ENCODE measurements around the gene CLCN4.
A peak's percentile ranks its signal among the peaks of the same experiment; 100 is the strongest.

The CLCN4 gene

DNA sequence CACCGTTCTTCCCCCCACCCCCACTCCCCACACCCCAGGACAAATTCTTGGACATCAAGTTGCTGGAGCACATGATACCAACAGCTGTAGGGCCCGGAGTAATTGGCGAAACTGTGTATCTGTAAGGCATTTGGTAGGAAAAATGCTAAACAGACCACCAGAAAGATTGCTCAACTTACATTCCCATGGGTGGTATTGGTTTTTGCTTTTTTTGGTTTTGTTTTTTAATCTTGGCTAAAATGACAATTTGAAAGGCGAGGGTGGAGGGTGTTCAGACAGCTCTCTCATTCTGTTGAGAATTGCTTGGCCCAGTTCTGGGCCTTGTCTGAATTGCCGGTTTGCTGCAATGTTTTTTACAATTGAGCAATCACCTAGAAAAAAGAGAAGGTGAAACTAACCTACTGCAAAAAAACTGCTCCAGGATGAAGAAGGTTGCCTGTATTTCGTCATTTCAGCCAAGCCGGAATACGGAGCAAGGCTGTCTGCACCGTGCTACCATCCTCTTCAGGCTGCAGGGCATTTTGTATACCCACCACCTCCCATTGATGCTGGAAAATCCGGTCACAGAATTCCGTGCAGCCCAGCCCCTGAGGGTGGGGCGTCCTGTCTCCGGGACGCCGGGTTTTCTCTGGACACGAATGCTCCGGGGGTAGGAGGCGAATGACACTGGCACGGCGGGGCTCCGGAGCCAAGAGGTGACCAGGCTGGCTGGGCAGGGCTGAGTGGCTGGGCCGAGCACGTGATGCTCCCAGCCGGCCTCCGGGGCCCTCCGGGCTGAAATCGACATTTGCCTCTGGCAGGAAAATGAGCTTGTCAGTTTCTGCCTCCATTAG is at the start of gene CLCN4:
CLCN4 (plus strand) TSS at position 777 of the 833 bp plus-strand sequence. CDS start 28,058 bp downstream, outside the sequence.
- no peak for DNase-seq

DNA sequence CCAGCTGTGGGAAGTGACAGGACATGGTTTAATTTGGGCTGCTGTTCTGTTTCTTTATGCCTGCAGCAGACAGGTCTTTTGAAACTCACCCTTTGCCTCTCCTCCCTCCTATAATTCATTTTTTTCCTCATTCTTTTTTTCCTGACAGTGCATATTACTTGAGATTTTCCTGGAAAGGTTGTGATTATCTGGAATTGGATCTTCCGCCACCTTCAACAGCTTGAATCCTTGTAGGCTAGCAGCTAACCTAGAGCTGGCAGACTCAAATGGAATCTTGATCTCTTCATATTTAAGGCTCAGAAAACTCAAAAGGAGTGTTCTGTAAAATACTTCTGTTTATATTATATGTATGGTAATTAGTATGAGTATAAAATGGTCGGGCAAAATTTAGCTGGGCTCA is 49.3 kb upstream of the CLCN4 start:
- no peak for DNase-seq

DNA sequence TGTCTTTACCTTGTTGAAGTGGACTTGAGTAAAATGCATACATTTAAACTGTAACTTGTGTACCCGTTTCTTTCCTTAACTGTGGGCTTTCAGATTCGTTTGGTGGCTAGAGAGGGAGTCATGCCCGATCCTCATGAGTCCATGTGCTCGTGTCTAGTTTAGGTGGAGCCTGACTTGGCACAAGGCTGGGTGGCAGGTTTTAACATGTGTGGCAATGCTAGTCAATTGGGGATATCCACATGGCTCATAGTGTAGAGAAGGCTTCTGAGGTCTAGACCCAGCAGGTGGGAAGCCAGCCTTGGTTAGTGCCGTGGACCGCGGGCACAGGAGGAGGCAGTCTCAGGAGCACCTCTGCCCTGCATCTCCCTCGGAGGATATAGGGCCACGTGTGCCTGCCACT is 48.5 kb upstream of the CLCN4 start:
- DNase-seq = no peak

DNA sequence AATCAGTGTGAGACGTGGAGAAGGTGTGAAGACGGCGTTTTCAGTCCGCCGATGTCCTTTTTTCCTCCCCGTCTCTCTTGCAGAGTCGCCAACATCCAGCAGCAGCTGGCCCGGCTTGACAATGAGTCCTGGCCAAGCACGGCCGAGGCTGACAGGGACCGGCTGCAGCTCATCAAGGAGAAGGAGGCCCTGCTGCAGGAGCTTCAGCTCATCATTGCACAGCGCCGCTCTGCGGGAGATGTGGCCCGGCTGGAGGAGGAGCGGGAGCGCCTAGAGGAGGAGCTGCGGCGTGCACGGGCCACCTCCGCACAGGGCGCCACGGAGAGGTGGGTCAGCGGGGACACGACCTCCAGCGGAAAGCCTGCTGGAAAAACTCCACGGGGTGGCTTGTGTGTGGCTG is 47.1 kb upstream of the CLCN4 start:
- no peak for DNase-seq

DNA sequence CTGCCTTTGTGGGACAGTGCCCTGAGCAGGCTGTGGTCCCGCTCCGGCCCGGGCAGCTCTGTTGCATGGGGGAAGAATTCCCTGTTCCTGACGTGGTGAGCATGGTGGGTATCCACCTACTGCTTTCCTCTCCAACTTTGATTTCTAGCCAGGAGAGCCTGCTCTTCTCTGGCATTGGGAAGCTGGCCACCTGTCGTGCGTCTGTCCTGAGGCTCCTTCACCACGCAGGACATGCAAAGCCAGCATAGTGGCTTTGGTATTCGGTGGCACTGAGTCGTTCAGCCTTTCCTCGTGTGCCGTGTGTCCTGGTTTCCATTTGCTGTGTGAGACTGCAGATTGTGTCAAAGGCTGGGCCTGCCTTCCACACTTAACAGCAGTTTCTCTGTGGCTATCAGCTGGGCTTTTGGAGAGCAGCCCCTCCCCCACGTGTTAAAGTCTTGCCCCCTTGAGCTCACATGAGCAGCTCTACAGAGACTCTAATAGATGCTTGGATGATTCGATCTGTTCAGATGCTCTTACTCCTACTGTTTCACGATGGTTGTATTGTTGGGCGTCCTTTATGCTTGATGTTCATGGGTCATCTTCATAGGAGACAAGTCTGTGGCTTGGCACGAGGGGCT is 46.3 kb upstream of the CLCN4 start:
- no peak for DNase-seq

DNA sequence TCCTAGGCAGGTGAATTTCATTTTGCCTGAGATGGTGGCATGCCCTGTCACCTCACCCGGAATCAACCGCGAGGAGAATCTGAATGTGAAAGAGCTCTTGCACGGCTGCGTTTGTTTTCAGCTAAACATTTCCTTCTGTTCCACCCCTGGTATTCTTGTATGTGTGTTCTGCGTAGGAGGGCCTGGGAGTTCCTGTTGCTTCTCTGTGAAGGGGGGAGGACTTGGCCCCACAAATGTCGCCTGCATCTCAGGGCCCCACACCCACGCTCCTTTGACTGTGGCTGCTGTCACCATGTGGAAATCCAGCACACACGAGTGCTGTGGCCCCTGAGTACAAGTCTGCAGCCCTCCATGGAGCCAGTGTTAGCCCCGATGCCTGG is 45.8 kb upstream of the CLCN4 start:
- no peak for DNase-seq

DNA sequence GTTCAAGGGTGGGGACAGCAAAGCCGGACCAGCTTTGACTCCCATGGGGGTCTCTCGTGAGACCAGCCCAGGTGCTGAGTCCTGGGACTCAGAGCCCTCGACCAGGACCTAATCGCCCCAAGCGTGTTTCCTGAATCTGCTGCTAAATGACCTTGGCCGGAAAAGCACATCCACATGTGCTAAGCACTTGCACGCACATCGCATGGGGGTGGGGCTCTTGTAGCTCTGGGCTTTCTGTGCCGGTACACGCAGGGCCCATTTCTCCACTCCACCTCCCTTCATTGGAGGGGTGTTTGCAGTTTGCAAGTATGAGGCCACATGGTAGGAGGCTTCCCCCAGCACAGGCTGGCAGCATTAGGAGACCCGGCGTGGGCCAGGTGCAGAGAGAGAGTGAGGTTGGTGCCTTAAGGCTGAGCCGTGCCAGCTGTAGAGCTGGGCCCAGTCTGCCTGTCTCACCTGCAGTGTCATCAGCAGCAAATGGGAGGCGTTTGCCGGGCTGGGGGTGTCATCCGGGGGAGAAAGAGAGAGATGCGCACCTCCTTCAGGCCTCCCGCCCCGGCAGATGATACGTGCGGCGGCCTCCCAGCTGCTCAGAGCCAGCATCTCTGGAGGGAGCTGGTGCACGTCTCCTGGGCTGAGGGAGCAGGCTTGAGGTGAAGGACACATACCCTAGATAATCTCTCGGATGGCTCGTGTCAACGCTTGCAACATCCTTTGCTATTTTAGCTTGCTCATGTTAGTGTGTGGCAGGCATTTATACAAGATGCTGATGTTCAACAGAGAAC is 45.2 kb upstream of the CLCN4 start:
- peak; percentile 72 for DNase-seq

DNA sequence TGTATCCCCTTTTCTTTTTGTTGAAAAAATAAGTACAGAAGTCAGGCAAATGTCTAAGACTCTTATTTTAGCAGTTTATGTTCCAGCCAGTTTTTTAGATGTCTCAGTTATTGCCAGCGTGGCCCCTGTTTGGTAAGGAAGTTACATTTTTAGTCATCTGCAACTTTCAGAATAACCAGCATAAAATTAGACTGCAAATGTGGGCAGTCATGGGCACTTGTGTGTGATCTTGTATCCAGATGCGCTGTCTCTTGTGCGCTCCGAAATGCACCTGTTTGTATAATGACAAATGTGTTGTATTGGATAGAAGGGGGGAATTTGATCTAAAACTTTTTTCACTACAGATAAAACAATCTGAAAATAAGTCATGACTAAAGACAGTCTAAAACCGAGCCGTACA is 44.3 kb upstream of the CLCN4 start:
- DNase-seq = no peak

DNA sequence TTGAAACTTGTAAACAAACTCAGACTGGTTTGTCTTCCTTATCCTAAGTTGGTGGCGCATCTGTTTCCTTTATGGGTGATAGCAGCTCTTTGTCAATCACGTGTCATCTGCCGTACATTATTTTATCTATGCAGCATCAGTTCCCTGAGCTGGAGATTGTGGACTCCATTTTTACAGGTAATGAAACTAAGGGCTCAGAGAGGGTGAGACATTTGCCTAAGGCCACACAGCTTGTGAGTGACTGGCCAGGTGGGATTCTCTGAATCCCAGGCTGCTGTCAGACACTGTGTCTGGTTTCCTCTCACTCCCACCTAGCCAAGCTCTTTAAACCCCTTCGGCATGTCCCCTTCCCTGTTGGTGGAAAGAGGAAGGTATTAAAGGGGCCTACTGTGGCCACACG is 41.7 kb upstream of the CLCN4 start:
- no peak for DNase-seq

DNA sequence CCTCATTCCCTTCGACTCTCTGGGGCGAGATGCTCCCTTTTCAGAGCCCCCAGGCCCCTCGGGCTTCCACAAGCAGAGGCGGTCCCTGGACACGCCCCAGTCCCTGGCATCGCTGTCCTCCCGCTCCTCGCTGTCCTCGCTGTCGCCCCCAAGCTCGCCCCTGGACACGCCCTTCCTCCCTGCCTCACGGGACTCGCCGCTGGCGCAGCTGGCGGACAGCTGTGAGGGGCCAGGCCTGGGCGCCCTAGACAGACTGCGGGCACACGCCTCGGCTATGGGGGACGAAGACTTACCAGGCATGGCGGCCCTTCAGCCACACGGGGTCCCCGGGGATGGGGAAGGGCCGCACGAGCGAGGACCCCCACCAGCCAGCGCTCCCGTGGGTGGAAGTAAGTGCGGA is 39.5 kb upstream of the CLCN4 start:
- no peak for DNase-seq

DNA sequence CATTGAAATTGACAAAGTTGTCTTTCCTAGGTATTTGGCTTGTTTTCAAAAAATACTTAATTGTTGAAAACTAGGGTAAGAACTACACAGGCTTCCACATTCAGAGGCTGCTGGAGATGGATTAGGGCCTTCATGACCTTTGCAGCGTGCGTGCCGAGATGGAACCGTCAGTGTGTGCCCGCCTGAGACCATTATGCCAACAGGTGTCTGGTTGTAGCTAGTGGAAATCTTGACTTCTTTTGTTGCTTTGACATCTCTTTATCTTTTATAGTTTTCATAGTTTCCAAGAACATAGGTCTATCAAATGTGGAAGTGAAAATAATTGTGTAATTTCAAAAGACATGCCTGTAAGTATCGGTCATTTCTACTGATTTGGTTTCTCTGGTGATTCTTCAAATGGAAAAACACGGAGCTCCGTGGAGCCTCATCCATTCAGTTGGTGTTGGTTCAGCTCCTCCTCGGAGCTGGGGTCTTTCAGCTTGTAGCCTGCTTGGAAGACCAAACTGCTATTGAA is 38.9 kb upstream of the CLCN4 start:
- no peak for DNase-seq

DNA sequence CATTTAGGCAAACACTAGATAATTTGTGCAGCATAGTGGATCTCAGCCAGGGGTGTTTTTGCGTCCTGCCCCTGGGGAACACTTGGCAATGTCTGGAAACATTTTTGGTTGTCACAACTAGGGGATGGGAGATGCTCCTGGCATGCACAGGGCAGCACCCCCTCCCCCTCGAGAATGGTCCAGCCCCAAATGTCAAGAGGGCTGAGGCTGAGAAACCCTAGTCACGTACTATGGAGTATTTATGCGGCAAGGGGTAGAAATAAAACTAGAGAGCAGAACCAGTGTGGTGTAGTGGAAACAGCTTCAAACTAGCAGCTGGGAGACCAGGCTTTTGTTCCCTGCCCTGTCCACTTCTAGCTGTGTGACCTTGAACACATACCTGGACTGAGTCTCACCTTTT is 38.2 kb upstream of the CLCN4 start:
- no peak for DNase-seq

DNA sequence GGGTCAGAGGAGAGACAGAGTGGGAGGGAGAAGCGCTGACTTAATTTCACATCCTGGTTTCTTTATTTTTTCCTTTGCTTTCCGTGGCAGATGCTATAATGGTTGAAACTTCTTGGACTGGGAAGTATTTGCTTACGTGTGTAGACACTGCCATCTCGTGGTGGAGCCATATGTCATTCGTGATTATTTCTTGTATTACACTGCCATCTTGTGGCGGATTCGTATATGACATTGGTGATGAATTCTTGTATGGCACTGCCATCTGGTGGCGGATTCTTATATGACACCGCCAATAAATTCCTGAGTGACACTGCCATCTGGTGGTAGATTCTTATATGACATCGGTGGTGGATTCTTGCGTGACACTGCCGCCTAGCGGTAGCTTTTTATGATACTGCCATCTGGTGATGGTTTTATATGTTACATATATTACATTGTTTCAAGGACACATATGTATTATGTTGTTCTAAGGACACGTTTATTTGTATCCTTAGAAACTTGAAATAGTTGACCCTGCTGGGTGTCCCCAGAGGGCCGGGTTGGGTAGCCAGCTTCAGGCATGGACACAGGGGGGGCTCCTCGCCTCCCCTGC is 37.3 kb upstream of the CLCN4 start:
- DNase-seq = peak; percentile 84

DNA sequence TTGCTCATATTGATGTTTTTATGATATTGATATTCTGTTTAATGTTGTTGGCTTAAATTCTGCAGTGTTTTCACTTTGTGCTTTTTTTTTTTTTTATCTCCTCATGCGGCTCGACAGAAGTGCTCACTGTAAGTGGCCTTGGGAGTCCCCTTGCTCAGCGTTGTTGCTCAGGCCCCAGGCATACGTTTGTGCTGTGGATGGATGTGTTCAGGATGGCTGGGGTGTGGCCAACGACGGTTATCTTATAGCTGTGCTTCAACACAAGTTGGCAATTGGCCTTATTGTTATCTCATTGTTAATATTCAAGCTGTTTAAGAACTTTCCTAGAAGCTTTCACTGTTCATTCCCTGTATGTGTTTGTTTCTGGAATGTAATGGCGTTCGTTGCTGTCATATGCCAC is 36.4 kb upstream of the CLCN4 start:
- no peak for DNase-seq

DNA sequence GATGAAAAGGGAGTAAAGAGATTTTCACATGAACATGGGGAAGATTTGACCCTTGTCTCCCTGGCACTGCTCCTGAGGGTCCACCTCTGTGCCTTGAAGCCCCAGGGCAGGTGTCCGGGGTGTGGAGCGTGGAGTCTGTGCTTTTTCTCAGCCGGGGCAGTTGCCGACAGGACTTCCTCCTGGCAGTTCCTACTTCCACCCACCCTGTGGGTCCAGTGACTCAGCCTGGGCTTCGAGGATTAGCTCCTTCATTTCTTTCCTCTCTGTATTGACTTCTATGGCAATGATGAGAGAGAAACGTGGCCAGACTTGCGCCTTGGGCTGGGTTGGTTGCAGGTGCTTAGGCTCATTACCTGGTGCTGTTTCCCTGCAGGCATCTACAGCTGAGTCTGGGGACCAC is 35.9 kb upstream of the CLCN4 start:
- no peak for DNase-seq

DNA sequence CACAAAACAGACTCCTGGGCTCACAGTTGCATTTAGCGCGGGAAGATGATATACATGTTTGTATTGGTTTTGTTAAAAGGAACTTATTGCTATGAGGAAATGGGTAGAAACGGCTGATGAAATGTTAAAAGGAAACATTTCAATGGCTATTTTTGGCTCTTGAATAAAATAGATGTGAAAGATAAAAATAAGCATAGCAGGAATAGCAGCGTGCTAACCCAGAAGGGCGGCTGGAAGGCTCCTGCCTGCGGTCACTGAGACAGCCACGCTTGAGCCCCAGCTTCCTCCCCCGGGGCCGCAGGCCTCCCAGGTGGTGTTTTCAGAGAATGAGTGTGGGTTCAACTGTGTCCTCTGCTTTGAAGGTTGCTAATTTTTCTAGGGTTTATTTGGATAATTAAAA is 35.0 kb upstream of the CLCN4 start:
- DNase-seq = no peak

DNA sequence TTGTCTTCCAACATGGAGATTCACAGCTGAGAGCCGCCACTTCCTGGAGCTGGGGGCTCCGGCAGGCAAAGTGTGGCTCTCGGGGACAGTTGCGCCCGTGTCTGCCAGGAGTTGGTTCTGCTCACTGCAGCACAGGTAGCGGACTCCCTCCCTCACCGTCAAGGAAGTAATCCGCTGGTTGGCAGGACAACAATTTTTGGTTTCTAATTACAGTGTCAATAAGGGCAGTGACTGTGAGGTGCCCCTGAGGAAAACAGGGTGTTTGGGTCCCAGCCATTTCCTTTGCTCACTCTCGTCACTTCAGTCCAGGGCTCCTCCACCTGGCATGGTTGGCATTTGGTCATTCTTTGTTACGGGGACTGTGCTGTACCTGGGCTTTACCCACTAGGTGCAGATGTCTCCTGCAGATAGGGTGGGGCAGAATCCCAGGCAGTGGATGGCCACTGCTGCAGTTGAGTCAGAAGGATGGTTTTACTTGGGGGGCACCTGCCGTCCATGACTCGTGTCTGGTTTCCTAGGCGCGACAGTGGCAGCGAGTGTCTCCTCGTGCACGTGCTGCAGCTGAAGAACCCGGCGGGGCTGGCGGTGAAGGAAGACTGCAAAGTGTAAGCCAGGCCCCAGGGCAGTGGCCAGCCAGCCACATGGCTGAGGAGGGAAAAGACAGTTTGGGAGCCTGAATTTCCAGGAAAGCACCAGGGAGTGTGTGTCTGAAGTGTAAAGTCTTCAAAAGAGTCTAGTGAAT is 32.1 kb upstream of the CLCN4 start:
- no peak for DNase-seq

DNA sequence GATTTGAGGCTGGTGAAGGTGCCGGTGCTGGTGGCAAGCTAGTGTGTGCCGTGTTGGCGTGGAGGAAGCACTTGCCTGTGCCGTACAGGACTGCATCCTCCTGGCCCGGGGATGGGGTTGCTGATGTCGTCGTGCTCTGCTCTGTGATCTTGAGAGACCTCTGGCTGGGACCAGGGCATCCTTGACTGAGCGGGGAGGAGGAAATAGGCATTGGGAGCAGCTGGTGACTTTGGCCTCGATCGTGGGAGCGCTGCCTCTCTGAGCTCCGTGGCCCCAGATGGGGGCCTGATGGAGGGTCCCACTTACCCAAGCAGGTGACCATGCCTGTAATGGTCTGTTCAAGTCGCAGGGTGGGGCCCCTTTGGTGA is 31.5 kb upstream of the CLCN4 start:
- no peak for DNase-seq

DNA sequence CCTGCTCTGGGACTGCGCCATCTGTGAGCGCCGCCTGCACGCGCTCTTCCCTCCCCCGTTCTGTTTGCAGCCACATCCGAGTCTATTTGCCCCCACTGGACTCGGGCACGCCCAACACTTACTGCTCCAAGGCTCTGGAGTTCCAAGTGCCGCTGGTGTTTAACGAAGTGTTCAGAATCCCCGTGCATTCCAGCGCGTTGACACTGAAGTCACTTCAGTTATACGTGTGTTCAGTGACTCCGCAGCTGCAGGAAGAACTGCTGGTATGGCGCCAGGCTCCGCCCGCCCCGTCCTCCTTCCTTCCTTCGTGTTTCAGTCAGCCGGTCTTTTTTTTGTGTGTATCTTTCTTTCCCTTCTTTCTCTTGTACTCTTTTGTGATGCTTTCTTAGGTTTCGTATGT is 30.7 kb upstream of the CLCN4 start:
- no peak for DNase-seq

DNA sequence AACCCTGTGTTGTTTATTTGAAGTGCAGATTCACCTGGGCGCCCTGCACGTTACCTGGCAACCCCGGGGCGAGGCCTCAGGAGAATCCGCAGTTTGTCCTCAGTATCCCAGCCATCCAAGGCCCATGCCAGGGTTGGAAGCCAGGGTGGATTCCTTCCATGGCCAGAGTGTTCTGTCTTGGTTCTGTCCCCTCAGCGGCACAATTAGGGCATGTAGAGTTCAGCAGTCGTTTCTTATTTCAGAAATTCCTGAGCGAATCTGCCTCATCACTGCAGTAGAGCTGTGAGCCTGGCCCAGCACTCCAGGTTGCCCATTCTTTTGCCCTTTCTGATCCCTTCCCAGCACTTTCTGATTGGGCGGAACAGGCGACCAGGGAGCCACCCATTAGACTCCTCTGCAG is 29.9 kb upstream of the CLCN4 start:
- no peak for DNase-seq

DNA sequence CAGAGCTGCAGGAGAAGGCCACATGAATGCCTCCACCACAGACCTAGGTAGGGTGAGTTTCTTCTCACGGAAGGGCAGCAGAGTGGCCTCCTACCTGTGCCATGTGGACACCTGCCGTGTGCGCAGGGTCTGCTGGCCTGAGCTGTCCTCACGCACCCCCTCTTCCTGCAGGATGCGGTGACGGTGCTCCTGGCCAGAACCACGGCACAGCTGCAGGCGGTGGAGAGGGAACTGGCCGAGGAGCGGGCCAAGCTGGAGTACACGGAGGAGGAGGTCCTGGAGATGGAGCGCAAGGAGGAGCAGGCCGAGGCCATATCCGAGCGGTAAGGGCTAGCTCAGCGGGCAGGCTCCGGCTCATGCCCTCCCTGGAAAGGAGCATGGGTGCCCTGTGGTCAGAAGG is 28.4 kb upstream of the CLCN4 start:
- no peak for DNase-seq

DNA sequence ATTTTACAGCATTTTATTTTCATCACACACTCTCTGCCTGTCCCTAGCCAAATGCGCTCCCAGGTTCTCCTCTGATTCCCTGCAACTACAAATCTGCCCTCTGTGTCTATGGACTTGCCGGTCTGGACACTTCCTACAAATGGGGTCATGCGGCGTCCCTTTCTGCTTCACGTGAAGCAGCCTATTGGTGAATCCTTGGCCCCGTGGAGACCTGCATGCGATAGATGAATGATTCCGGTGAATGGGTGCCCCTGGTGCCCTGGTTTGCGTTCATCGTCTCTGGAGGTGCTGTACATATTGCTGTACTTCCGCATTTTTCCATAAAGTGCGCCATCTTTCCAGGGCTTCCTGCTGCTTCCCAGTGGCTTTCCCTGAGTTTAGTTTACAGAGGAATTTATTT is 27.5 kb upstream of the CLCN4 start:
- DNase-seq = no peak

DNA sequence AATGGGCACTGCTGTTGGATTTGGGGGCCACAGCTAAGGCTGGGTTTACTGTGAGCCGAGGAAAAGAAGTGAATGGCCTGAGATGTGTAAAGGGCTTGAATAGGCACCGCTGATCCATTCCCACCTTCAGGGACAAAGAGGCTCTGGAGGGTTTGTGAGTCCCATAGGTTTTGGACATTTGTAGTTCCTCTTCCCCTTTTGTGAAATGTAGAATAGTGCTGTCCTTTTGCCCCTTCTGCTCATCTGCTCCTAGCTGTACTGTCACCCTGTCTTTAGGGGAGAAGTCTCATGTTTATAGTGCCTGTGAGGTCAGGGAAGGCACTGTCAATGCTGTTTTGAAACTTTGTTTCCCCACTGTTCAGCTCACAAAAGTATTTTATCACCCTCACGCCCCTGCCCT is 26.4 kb upstream of the CLCN4 start:
- DNase-seq = no peak

All from activated CD8-positive, alpha-beta memory T cell treated with anti-CD3 and anti-CD28 coated beads, Interleukin-2, amount 50 U/mL, for 48 hours (primary cell).